K562 (cell line): Measurements from ENCODE around the gene SLC26A8. TPM values are rescaled to one million over a fixed set of nuclear protein-coding genes. Genes with fewer than 3 reads are reported as not detected.

Source experiments
- ATAC-seq: fragments of 200-7000 bp; cut with Tn5 transposase; 3 replicates; pipeline ENCODE4 v1.9.1; 2020; ENCODE audit warnings: moderate library complexity
- BruUV-seq: library from RNA; stranded (reverse); fragments of 400-500 nt; replicated peaks from 2 replicates; lab custom pipeline; 2021; lab: Mats Ljungman, UMichigan
- CTCF ChIA-PET: fragments of 300-600 bp; formaldehyde crosslinking; extraction: SDS; loops from one replicate; lab custom pipeline; 2021; ENCODE audit warnings: low intra/inter-chr PET ratio; lab: Yijun Ruan, JAX
- POLR2A ChIA-PET: fragments of 300-600, 350-650 bp; sonication (Branson Sonifier 250); formaldehyde crosslinking; extraction: SDS; loops from one replicate; lab custom pipeline; 2021; ENCODE audit warnings: antibody characterized with exemption, inconsistent platforms; lab: Yijun Ruan, JAX
- DNase-seq, 4 experiments: peaks; one replicate each; pipeline versions ENCODE4 v3.0.0 to v3.0.0-alpha.2; 2011 to 2018; ENCODE audit warnings: low spot score in 3 of 4, mixed read lengths in 3 of 4; ENCODE audit errors: extremely low read depth in 1 of 4
- FAIRE-seq: peaks from 2 replicates; lab custom pipeline; 2011; peaks lifted over from hg19 to GRCh38; lab: Jason Lieb, UNC
- H2AFZ ChIP-seq: 2 replicates; pipeline ENCODE4 v1.6.0; 2011; ENCODE audit warnings: low read depth, low read length, control low read depth, inconsistent platforms
- H3K27ac ChIP-seq: fragments of 200-600 bp; 3 replicates; pipeline ENCODE4 v1.8.0; 2011; ENCODE audit warnings: low read depth, mild to moderate bottlenecking, control low read depth, inconsistent platforms, low read length, moderate library complexity, mixed read lengths; ENCODE audit errors: extremely low read depth
- H3K27me3 ChIP-seq, 2 experiments: fragments of 300-600 bp in 1 of 2; 2 replicates in 1 of 2; 3 replicates in 1 of 2; pipeline versions ENCODE4 v1.6.0 to v1.8.0; 2011; ENCODE audit warnings: inconsistent platforms in 2 of 2, low read length in 2 of 2, mild to moderate bottlenecking in 1 of 2, mixed read lengths in 1 of 2, moderate library complexity in 1 of 2; ENCODE audit not compliant: control insufficient read depth in 2 of 2, insufficient read depth in 2 of 2
- H3K36me3 ChIP-seq: fragments of 300-600 bp; 3 replicates; pipeline ENCODE4 v1.8.0; 2011; ENCODE audit warnings: mild to moderate bottlenecking, low read length, inconsistent platforms; ENCODE audit not compliant: control insufficient read depth, insufficient read depth
- H3K4me1 ChIP-seq, 2 experiments: fragments of 200-600 bp in 1 of 2; replicated peaks in 1 of 2; 2 replicates in 1 of 2; 3 replicates in 1 of 2; pipeline versions ENCODE4 v1.5.1 to v1.8.0; 2011; ENCODE audit warnings: inconsistent platforms in 2 of 2, low read length in 2 of 2, mild to moderate bottlenecking in 1 of 2, mixed read lengths in 1 of 2, moderate library complexity in 1 of 2; ENCODE audit not compliant: control insufficient read depth in 2 of 2, insufficient read depth in 2 of 2
- H3K4me2 ChIP-seq: 2 replicates; pipeline ENCODE4 v1.6.1; 2011; ENCODE audit warnings: low read length, control low read depth, inconsistent platforms, mixed read lengths; ENCODE audit not compliant: insufficient read depth
- H3K4me3 ChIP-seq: fragments of 200-600 bp; sonication (generic), shearing (Covaris generic); 2 replicates; pipeline ENCODE4 v1.5.1; 2016; ENCODE audit warnings: control low read depth, inconsistent platforms
- H3K79me2 ChIP-seq: fragments of 200-600 bp; 3 replicates; pipeline ENCODE4 v1.8.0; 2011; ENCODE audit warnings: low read length, inconsistent platforms; ENCODE audit not compliant: control insufficient read depth, insufficient read depth
- H3K9ac ChIP-seq, 2 experiments: 2 replicates each; pipeline versions ENCODE4 v1.6.0 to v1.6.1; 2011; ENCODE audit warnings: low read depth in 2 of 2, low read length in 2 of 2, control low read depth in 1 of 2, inconsistent platforms in 1 of 2, mild to moderate bottlenecking in 1 of 2, mixed read lengths in 1 of 2; ENCODE audit not compliant: insufficient read depth in 1 of 2
- H3K9me1 ChIP-seq: one replicate; pipeline ENCODE4 v1.6.0; 2011; ENCODE audit warnings: inconsistent platforms, mild to moderate bottlenecking, low read length, moderate library complexity; ENCODE audit not compliant: control insufficient read depth, insufficient read depth
- H3K9me3 ChIP-seq: replicated peaks from 2 replicates; pipeline ENCODE4 v1.5.1; 2011; ENCODE audit warnings: low read depth, low read length, inconsistent platforms; ENCODE audit not compliant: control insufficient read depth, insufficient read depth
- H4K20me1 ChIP-seq: replicated peaks from 2 replicates; pipeline ENCODE4 v1.6.1; 2011; ENCODE audit warnings: low read length, inconsistent platforms, mixed read lengths; ENCODE audit not compliant: control insufficient read depth, insufficient read depth
- NFIC ChIP-seq: fragments of 450-650 bp; IDR thresholded peaks from 2 replicates; pipeline ENCODE4 v1.6.1; 2017; ENCODE audit warnings: mild to moderate bottlenecking, inconsistent platforms
- PCBP2 ChIP-seq: fragments of 200-400 bp; formaldehyde crosslinking; IDR thresholded peaks from 2 replicates; pipeline ENCODE4 v1.6.1; 2018; ENCODE audit warnings: low read length, low read depth, mild to moderate bottlenecking, moderate library complexity; ENCODE audit not compliant: poor library complexity, severe bottlenecking
- WGBS: fragments of 100-300 bp; shearing (Covaris generic); methylation state at CpG from one replicate; pipeline ENCODE4 v1.1.6; 2016; ENCODE audit warnings: low coverage, mixed read lengths; ENCODE audit not compliant: insufficient coverage; ENCODE audit errors: missing lambda C conversion rate; 5-methylcytosine and 5-hydroxymethylcytosine counted together
- in situ Hi-C: fragments of 300-500 bp; cut with MboI; formaldehyde crosslinking; loops from 4 replicates; pipeline ENCODE4 v1.15.0; 2018; ENCODE audit warnings: inconsistent platforms, mixed read lengths
- intact Hi-C: fragments of 100-400 bp; cut with micrococcal nuclease; formaldehyde crosslinking; loops from 2 replicates; pipeline ENCODE4 v1.14.2; 2022
- polyA plus RNA-seq, 8 experiments: library from polyadenylated mRNA; depleted of rRNA in 4 of 8; stranded (reverse) in 5 of 8; unstranded in 3 of 8; fragments of >200 nt; fragmentation: Nextera tagmentation in 2 of 8; fragmentation: Illumina TruSeq in 1 of 8; extraction: Ambion mirVana in 2 of 8; extraction: Trizol in 1 of 8; gene quantifications; 2 replicates each; pipeline versions ENCODE4 v1.2.1 to v1.2.3, GENCODE V29; 2011 to 2014; ENCODE audit warnings: inconsistent platforms in 1 of 8, missing spikeins in 1 of 8
- total RNA-seq, 7 experiments: library from RNA; depleted of rRNA in 6 of 7; stranded (reverse); fragments of >200 nt in 6 of 7; fragmentation: Illumina TruSeq in 2 of 7; extraction: Trizol in 2 of 7; gene quantifications; 2 replicates each; pipeline versions ENCODE4 v1.2.1 to v1.2.3, GENCODE V29; 2011 to 2021; ENCODE audit warnings: low replicate concordance in 1 of 7
- TF ChIP-seq, protein P1 (sequence below): IDR thresholded peaks from 3 replicates; pipeline ENCODE4 v1.6.1; 2011; ENCODE audit warnings: borderline replicate concordance, mild to moderate bottlenecking; ENCODE audit not compliant: insufficient read length, insufficient read depth
- TF ChIP-seq, protein P2 (sequence below): sonication (generic); formaldehyde crosslinking; IDR thresholded peaks from 2 replicates; pipeline ENCODE4 v1.8.0; 2022; ENCODE audit warnings: mild to moderate bottlenecking, missing genetic modification reagents

The SLC26A8 gene
- total and polyA plus RNA-seq, 9 of the 15 experiments (the other 6 are each of a cell fraction or from before 2014, with no cell fraction given): not detected

DNA sequence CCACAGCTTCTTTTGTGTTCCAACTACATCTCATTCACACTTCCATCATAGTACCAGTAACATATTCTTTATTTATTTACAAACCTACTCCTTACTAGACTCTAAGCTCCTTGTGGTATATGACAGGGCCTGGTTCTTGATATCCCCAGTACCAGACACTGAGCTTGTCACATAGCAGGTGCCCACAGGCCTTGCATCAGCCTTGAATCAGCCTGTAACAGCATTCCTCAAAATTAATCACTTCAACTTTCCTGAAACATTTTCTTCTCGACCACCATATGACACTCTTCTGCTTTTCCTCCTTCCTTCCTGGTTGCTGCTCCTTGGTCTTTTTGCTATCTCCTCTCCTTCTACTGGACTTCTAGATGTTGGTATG, 78.8 kb downstream of the SLC26A8 start:
- Histone ChIP-seq H3K79me2 (no peaks in the 10 kb centered on the region), H3K36me3 (no peaks in the 10 kb centered on the region), H4K20me1 (no peaks in the 10 kb centered on the region), H3K27ac (no peak overlapping the region), H2AFZ (no peak overlapping the region), H3K4me3 (no peak overlapping the region), H3K4me1 (peaks cover 0 to 2% of the 10 kb centered on the region in 2 experiments; a peak in 2 of 5 replicates), H3K9me1 (no peaks in the 10 kb centered on the region), H3K4me2 (no peak overlapping the region), H3K9ac (no peak overlapping the region), H3K27me3 (peaks cover 0 to 5% of the 10 kb centered on the region in 2 experiments; a peak in 3 of 5 replicates), H3K9me3 (no peaks in the 10 kb centered on the region)
- DNase-seq (no peak), FAIRE-seq (no peak), ATAC-seq (no peak)
- no TSS peak for BruUV-seq
- CTCF ChIA-PET: no interaction called here
- no peak for TF ChIP-seq PCBP2
- TF ChIP-seq NFIC: no peak
- TF ChIP-seq, protein P1, sequence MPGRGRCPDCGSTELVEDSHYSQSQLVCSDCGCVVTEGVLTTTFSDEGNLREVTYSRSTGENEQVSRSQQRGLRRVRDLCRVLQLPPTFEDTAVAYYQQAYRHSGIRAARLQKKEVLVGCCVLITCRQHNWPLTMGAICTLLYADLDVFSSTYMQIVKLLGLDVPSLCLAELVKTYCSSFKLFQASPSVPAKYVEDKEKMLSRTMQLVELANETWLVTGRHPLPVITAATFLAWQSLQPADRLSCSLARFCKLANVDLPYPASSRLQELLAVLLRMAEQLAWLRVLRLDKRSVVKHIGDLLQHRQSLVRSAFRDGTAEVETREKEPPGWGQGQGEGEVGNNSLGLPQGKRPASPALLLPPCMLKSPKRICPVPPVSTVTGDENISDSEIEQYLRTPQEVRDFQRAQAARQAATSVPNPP: no peak
- TF ChIP-seq, protein P2, sequence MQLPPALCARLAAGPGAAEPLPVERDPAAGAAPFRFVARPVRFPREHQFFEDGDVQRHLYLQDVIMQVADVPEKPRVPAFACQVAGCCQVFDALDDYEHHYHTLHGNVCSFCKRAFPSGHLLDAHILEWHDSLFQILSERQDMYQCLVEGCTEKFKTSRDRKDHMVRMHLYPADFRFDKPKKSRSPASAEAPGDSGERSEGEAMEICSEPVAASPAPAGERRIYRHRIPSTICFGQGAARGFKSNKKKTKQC: no peak
- intact Hi-C loops: no loop called here
- POLR2A ChIA-PET: interaction anchor here (0.7 to 2.0 kb wide), 2 partner anchors 19 to 505 kb away, joined by 3 to 4 read pairs; no protein-coding TSS in a partner anchor
- in situ Hi-C loops: no loop called here
- WGBS: 0% methylated on average over 1 of the region's 1 CpG
